HG03025 (cell line): ENCODE data around the gene CCDC97.
"Not testable (repeated sequence)": the region's sequence is repeated elsewhere in the genome, so short reads cannot be mapped to it uniquely, and the experiment has no call there.

ENCODE experiments used
- ATAC-seq: cut with Tn5 transposase; IDR thresholded peaks from one replicate; pipeline ENCODE4 v1.9.1; 2021; ENCODE audit warnings: mild to moderate bottlenecking, moderate library complexity; ENCODE audit not compliant: unreplicated experiment, low FRiP score

The CCDC97 gene

DNA sequence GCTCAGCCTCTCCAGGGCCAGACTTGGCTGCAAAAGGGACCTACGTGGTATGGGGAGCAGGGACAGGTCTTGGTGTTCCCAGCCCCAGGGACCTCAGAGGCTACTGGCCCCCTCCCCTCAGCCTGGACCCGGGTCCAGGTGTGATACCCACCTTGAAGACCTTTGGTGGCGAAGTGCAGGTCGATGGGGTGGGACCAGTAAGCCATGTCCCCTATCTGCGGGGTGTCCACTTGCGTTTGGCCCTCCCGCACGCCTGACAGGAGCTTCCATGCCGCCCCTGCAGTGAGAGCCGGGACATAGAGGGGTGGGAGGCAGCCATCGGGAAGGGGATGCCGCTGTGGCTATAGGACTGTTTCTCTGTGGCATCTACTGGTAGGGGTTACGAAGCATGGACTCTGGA lies 47.8 kb downstream of the CCDC97 start:
- no peak for ATAC-seq

DNA sequence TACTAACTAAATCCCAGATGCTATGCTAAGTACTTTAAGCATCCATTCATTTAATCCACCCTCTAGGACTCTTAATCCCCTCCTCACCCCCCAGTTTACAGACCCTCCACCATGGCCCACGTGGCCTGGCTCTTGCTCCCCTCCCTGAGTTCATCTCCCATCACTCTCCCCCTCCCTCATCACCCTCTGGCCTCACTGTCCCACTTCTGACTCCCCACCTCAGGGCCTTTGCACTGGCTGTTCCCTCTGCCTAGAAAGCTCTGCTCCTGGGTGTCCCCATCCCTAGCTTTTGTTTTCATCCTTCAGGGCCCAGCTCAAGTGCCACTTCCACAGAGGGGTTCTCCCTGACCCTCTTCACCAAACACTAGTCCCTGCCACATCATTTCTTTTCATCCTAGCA lies 49.8 kb downstream of the CCDC97 start:
- ATAC-seq, result no peak

- no peak for ATAC-seq
Measured at GRCh38 chr19:41362143-41362847, 52.3 kb downstream of the CCDC97 start.

- no peak for ATAC-seq
Measured at GRCh38 chr19:41363371-41363752, 53.4 kb downstream of the CCDC97 start.

- peak; percentile 87 for ATAC-seq
Measured at GRCh38 chr19:41363753-41364523, 54.0 kb downstream of the CCDC97 start, which contains the start of gene B9D2. TSS of gene B9D2 (minus strand) at chr19:41364149. CDS start at chr19:41363519, 630 bp downstream.

DNA sequence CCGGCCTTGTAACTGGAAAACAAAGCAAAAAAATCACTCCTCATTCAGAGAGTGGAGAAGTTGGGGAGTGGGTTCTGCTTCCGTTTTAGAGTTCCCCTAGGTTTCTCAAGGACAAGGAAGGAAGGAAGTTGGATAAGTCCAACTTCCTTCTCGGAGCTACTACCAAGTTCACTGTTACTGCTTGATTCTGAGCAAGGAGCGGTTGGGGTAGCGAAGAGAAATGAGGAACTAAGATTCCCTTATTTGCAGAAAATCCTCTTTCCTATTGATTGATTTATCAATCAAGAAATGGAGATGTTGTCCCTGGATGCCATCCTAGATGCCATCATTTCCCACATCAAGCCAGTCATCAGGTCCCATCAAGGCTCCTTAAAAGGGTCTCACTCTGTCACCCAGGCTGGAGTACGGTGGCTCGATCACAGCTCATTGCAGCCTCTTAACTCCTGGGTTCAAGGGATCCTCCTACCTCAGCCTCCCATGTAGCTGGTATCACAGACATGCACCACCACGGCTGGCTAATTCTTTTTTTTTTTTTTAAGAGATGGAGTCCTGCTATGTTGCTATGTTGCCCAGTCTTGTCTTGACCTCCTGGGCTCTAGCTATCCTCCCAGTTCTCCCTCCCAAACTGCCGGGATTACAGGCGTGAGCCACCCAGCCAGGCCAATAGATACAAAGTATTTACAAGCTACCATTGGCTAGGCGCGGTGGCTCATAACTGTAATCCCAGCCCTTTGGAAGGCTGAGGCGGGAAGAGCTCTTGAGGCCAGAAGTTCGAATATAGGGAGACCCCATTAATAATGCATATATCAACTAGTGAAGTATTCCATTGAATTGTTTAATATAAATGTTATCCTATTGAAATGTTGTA lies 54.8 kb downstream of the CCDC97 start:
- no peak for ATAC-seq

DNA sequence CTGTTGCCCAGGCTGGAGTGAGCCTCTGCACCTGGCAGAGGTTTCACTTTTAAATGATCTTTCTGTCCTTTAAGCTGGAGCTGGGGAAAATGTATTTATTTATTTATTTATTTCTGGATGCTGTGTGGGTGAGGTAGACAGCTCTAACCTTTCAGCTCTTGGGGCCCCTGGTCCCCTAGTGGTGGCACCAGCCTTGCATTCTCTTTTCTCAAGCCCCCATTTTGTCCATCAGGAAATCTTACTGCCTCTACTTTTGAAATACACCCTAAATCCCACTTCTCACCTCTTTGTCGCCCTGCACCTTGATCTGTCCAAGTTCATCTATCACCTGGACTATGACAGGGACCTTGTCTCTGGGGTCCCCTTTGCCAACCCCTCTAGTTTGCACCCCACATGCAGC lies 56.1 kb downstream of the CCDC97 start:
- no peak for ATAC-seq

GRCh38 chr19:41367848-41368301 lies 57.9 kb downstream of the CCDC97 start:
- no peak for ATAC-seq

DNA sequence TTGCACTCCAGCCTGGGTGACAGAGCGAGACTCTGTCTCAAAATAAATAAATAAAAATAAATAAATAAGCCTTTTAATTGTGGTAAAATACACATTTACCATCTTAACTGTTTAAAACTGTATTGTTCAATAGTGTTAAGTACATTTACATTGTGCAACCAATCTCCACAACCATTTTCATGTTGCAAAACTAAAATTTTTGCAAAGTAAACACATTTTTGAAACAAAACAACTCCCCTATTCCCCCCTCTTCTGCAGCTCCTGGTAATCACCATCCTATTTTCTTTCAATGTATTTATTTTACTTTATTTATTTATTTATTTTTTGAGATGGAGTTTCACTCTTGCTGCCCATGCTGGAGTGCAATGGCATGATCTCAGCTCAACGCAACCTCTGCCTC lies 59.8 kb downstream of the CCDC97 start:
- no peak for ATAC-seq

DNA sequence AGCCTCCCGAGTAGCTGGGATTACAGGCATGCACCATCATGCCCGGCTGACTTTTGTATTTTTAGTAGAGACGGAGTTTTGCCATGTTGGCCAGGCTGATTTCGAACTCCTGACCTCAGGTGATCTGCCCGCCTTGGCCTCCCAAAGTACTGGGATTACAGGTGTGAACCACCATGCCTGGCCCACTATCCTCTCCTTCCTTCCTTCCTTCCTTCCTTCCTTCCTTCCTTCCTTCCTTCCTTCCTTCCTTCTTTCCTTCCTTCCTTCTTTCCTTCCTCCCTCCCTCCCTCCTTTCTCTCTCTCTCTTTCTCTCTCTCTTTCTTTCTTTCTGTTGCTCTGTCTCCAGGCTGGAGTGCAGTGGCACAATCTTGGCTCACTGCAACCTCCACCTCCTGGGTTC lies 61.1 kb downstream of the CCDC97 start:
- ATAC-seq, result not testable (repeated sequence)

- no peak for ATAC-seq
Measured at GRCh38 chr19:41371541-41371940, 61.6 kb downstream of the CCDC97 start.

DNA sequence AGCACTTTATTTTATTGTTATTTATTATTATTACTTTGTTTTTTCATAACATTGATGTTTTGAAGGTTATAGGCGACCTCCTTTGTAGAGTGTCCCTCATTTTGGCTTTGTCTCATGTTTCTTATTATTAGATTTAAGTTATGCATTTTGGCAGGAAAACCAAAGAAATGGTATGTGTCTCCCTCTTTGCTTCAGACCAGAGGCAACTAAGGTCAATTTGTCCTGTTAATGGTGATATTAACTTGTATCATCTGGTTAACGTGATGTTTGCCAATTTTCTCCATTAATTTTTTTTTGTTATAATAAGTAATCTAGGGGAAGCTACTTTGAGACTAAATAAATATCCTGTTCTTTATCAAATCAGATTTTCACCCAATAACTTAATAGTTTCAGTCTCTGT lies 62.5 kb downstream of the CCDC97 start:
- no peak for ATAC-seq

DNA sequence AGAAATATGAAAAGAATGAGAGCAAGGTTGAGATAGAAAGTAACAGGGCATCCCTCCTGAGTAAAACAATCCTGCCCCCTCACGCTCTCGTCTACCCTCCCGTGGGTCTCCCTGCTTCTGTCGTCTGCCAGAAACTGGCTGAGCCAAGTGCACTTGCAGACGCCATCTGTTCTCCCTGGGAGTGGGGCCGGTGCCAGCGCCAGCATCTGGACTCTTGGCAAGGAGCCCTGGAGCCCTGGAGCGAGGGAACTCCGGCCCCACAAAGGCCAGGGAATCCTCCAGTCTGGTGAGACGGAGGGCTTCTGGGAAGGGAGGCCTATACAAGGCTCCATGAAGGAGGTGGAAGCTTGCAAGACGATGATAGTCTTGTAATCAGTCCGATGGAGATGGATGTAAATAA lies 64.0 kb downstream of the CCDC97 start:
- ATAC-seq, result no peak
